Neuronal stem cell (in vitro differentiated cells): ENCODE measurements around the gene DUSP22.

Experiments used
- DNase-seq: peaks from one replicate; pipeline ENCODE4 v3.0.0-alpha.2; 2013; ENCODE audit warnings: low spot score
- H2AFZ ChIP-seq: one replicate; pipeline ENCODE4 v1.6.1; 2013; ENCODE audit warnings: mild to moderate bottlenecking, low read length, inconsistent platforms
- H2AK5ac ChIP-seq: 2 replicates; pipeline ENCODE4 v1.6.1; 2013; ENCODE audit warnings: low read depth, mild to moderate bottlenecking, inconsistent platforms, low read length, moderate library complexity, mixed read lengths
- H2BK120ac ChIP-seq: 2 replicates; pipeline ENCODE4 v1.6.1; 2013; ENCODE audit warnings: low read depth, mild to moderate bottlenecking, inconsistent platforms, low read length, moderate library complexity, mixed read lengths
- H2BK12ac ChIP-seq: one replicate; pipeline ENCODE4 v1.6.1; 2013; ENCODE audit warnings: low read length, inconsistent platforms
- H2BK15ac ChIP-seq: 2 replicates; pipeline ENCODE4 v1.6.1; 2013; ENCODE audit warnings: mild to moderate bottlenecking, low read length, inconsistent platforms, mixed read lengths
- H2BK5ac ChIP-seq: one replicate; pipeline ENCODE4 v1.6.1; 2013; ENCODE audit warnings: inconsistent platforms, mild to moderate bottlenecking, low read length, moderate library complexity
- H3K14ac ChIP-seq: one replicate; pipeline ENCODE4 v1.6.1; 2013; ENCODE audit warnings: low read length, inconsistent platforms
- H3K18ac ChIP-seq: 2 replicates; pipeline ENCODE4 v1.6.1; 2013; ENCODE audit warnings: low read length, inconsistent platforms
- H3K23ac ChIP-seq: 2 replicates; pipeline ENCODE4 v1.6.1; 2013; ENCODE audit warnings: low read depth, mild to moderate bottlenecking, mixed read lengths, low read length, inconsistent platforms; ENCODE audit not compliant: poor library complexity
- H3K27ac ChIP-seq: replicated peaks from 3 replicates; pipeline ENCODE4 v1.5.1; 2013; ENCODE audit warnings: low read length, inconsistent platforms
- H3K27me3 ChIP-seq, 3 experiments: 2 replicates each; pipeline ENCODE4 v1.6.1; 2013; ENCODE audit warnings: low read length in 3 of 3, mild to moderate bottlenecking in 2 of 3, inconsistent platforms in 1 of 3, low read depth in 1 of 3, mixed read lengths in 1 of 3, moderate library complexity in 1 of 3; ENCODE audit not compliant: control insufficient read depth in 3 of 3, insufficient read depth in 3 of 3
- H3K36me3 ChIP-seq, 2 donors: replicated peaks in 1 of 2; 2 replicates each; pipeline ENCODE4 v1.6.1; 2013; ENCODE audit warnings: low read length in 2 of 2; ENCODE audit not compliant: control insufficient read depth in 2 of 2, insufficient read depth in 2 of 2
- H3K4ac ChIP-seq: 2 replicates; pipeline ENCODE4 v1.6.1; 2013; ENCODE audit warnings: inconsistent platforms, mild to moderate bottlenecking, low read length, moderate library complexity
- H3K4me1 ChIP-seq, 2 donors: 1 replicate in 1 of 2; 2 replicates in 1 of 2; pipeline ENCODE4 v1.6.1; 2013; ENCODE audit warnings: low read length in 2 of 2, low read depth in 1 of 2; ENCODE audit not compliant: control insufficient read depth in 2 of 2, insufficient read depth in 1 of 2
- H3K4me2 ChIP-seq: one replicate; pipeline ENCODE4 v1.6.1; 2013; ENCODE audit warnings: mild to moderate bottlenecking, low read length, inconsistent platforms; ENCODE audit not compliant: insufficient read depth, poor library complexity, severe bottlenecking
- H3K4me3 ChIP-seq, 2 donors: 2 replicates each; pipeline ENCODE4 v1.5.1; 2013; ENCODE audit warnings: low read length in 2 of 2, mild to moderate bottlenecking in 2 of 2, inconsistent platforms in 1 of 2, moderate library complexity in 1 of 2
- H3K79me1 ChIP-seq: one replicate; pipeline ENCODE4 v1.6.1; 2013; ENCODE audit warnings: low read depth, mild to moderate bottlenecking, inconsistent platforms, low read length, moderate library complexity
- H3K9ac ChIP-seq: one replicate; pipeline ENCODE4 v1.6.1; 2013; ENCODE audit warnings: mild to moderate bottlenecking, low read depth, low read length, inconsistent platforms; ENCODE audit not compliant: poor library complexity
- H3K9me3 ChIP-seq, 2 donors: replicated peaks in 1 of 2; 2 replicates each; pipeline versions ENCODE3 to v1.6.1; 2013; ENCODE audit warnings: low read length in 2 of 2, mild to moderate bottlenecking in 2 of 2, inconsistent platforms in 1 of 2, low read depth in 1 of 2, mixed read lengths in 1 of 2, moderate library complexity in 1 of 2; ENCODE audit not compliant: control insufficient read depth in 2 of 2, insufficient read depth in 1 of 2
- H4K8ac ChIP-seq: one replicate; pipeline ENCODE4 v1.6.1; 2013; ENCODE audit warnings: low read depth, mild to moderate bottlenecking, inconsistent platforms, low read length, moderate library complexity
- H4K91ac ChIP-seq: one replicate; pipeline ENCODE4 v1.6.1; 2013; ENCODE audit warnings: low read length, low read depth, mild to moderate bottlenecking, inconsistent platforms; ENCODE audit not compliant: poor library complexity
- WGBS, 2 donors: extraction: QIAGEN DNeasy Blood & Tissue Kit; methylation state at CpG; one replicate each; pipeline ENCODE4 v1.1.7; 2013; ENCODE audit warnings: missing lambda C conversion rate in 2 of 2, mixed read lengths in 1 of 2; ENCODE audit not compliant: insufficient read length in 2 of 2, insufficient replicate concordance in 1 of 2; ENCODE audit errors: extremely low coverage in 2 of 2; 5-methylcytosine and 5-hydroxymethylcytosine counted together

DUSP22 gene

DNA sequence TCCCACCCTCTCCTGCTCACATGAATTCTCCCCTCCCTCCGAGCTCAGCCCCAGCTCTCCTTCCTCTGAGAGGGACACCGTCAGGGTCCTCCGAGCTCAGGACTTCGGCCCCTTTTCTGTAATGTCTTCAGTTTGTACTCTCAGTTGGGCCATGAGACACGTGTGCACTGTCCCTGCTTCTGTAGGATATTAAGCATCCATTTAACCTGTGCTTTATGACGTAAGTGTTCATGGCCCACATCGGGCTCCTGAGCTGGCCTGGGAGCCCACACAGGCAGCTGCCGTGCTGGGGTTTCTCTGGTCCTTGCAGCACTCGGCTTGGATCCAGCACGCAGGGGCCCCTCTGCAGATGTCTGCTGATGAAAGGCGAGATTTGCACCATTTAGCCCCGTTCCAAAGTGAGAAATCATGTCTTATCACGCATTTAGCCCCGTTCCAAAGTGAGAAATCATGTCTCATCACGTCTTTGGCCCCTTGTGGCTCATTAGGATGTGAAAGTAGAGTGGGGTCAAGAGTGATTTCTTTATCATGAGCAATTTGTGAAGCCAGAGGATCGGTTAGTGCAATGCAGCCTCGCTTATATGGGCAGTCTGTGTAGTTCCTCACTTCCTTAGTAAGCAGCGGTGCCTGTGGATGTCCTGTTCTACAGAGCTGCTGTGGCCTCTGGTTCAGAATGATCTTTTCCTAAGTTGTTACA is 25.3 kb downstream of the DUSP22 start:
- H3K18ac ChIP-seq = no peak overlapping the region
- no peak overlapping the region for H2AK5ac ChIP-seq
- H3K27ac ChIP-seq = no peak overlapping the region
- no peak overlapping the region for H4K91ac ChIP-seq
- H3K36me3 ChIP-seq = no peaks in the 10 kb centered on the region
- H3K4me3 ChIP-seq = no peak overlapping the region
- H3K23ac ChIP-seq = no peak overlapping the region
- H2BK120ac ChIP-seq = no peak overlapping the region
- no peak overlapping the region for H3K14ac ChIP-seq
- no peak for DNase-seq
- no peak overlapping the region for H2BK12ac ChIP-seq
- H2BK5ac ChIP-seq = no peak overlapping the region
- peaks cover 4% of the 10 kb centered on the region in 2 donors for H3K4me1 ChIP-seq
- no peak overlapping the region for H4K8ac ChIP-seq
- H3K9me3 ChIP-seq = peaks cover 0 to 49% of the 10 kb centered on the region in 2 donors
- H2AFZ ChIP-seq = no peak overlapping the region
- H2BK15ac ChIP-seq = no peak overlapping the region
- no peak overlapping the region for H3K4ac ChIP-seq
- H3K27me3 ChIP-seq = no peaks in the 10 kb centered on the region
- WGBS, 2 donors = no CpG with 5 or more reads among the region's 18 CpGs
- H3K9ac ChIP-seq = no peak overlapping the region
- H3K4me2 ChIP-seq = no peak overlapping the region
- H3K79me1 ChIP-seq = peaks cover 3% of the 10 kb centered on the region

DNA sequence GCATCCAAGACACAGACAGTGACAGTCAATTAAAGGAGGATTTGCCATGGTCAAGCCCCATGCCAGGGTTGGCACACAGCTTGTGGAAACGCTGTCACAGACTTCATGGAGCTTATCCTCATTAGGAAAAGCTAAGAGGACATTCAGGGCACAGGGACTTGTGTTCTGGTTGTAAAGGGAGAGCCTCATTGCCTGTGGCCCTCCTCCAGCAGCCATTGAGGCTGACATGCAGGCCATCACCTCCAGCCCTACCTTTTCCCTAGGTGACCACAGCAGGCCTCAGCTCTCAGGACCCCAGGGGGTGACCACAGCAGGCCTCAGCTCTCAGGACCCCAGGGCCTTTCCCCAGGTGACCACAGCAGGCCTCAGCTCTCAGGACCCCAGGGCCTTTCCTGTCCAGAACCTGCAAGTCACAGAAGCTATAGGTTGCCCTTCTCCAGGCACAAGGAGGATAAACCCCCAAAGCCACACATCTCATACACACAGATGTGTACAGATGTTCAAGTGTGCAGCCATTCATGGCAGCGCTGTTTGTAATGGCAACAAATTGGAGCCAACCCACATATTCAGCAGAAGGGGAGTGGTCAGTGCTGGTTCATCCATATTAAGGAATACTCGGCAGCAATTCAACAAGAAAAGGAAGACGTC is 26.1 kb downstream of the DUSP22 start:
- H3K9me3 ChIP-seq = peaks cover 0 to 49% of the 10 kb centered on the region in 2 donors
- no peak overlapping the region for H4K8ac ChIP-seq
- no peak overlapping the region for H2BK12ac ChIP-seq
- no peak overlapping the region for H3K23ac ChIP-seq
- no peak overlapping the region for H3K14ac ChIP-seq
- no peak overlapping the region for H2BK15ac ChIP-seq
- WGBS, 2 donors = no CpG with 5 or more reads among the region's 4 CpGs
- H3K79me1 ChIP-seq = peaks cover 3% of the 10 kb centered on the region
- H3K9ac ChIP-seq = no peak overlapping the region
- H2BK5ac ChIP-seq = no peak overlapping the region
- DNase-seq = no peak
- H4K91ac ChIP-seq = no peak overlapping the region
- H3K18ac ChIP-seq = no peak overlapping the region
- H3K4me2 ChIP-seq = no peak overlapping the region
- H3K4ac ChIP-seq = no peak overlapping the region
- H3K4me1 ChIP-seq = peaks cover 4% of the 10 kb centered on the region in 2 donors
- H2AK5ac ChIP-seq = no peak overlapping the region
- H3K27ac ChIP-seq = no peak overlapping the region
- H3K36me3 ChIP-seq = no peaks in the 10 kb centered on the region
- no peak overlapping the region for H2AFZ ChIP-seq
- no peaks in the 10 kb centered on the region for H3K27me3 ChIP-seq
- H2BK120ac ChIP-seq = no peak overlapping the region
- peak overlapping the region in 1 of 2 donors; percentile 39 for H3K4me3 ChIP-seq

DNA sequence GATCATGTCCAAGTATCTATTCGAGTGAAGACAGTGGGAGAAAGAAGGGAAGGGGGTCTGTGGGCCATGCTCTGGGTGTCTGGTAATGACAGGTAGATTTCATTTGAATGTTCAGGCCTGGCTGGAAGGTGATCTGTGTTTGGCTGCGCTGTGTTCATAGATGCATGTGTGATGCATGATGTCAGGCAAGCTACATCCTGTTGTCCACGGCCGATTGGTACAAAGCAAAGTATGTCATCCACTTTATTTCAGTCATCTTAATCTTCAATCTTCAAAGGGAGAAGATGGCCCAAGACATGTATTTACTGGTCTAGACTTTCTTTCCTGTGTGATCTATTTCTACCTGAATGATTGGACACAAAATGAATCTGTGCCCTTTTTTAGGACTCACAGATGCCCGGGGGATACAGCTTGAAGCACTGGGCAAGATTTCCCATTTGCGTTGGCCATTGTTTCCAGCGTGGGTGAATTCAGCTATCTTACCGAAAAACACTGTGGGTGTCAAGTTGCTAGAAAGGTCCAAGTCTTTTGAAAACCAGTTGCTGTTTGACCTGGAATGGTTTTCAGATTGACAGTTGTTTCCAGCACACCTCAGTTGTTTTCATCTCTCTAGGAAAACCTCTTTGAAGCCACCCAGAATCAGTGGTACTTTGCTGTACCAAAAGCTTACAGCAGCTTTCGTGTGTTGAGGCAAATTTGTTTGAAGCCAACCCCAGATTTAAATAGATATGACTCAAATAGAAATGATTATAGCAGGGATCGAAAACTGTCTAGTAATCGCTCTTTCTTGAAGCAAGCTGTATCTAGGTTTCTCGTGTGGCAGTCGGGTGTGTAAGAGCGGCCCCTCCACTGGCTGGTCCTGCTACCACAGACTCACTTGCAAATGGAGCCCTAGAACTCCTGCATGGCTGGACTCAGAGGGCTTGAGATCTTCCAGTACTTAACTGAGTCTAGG is 27.2 kb downstream of the DUSP22 start:
- Histone ChIP-seq H3K23ac (no peak overlapping the region), H3K4me3 (no peak overlapping the region), H3K9ac (no peak overlapping the region), H2BK5ac (no peak overlapping the region), H2BK12ac (no peak overlapping the region), H3K36me3 (no peaks in the 10 kb centered on the region), H2AK5ac (no peak overlapping the region), H3K9me3 (peaks cover 0 to 50% of the 10 kb centered on the region in 2 donors), H3K4me1 (peaks cover under 1 to 5% of the 10 kb centered on the region in 2 donors), H2AFZ (no peak overlapping the region), H3K14ac (no peak overlapping the region), H2BK15ac (no peak overlapping the region), H3K4me2 (no peak overlapping the region), H3K27ac (no peak overlapping the region), H3K4ac (no peak overlapping the region), H3K27me3 (no peaks in the 10 kb centered on the region), H3K18ac (no peak overlapping the region), H4K91ac (no peak overlapping the region), H4K8ac (no peak overlapping the region), H3K79me1 (peaks cover 3% of the 10 kb centered on the region), H2BK120ac (no peak overlapping the region)
- no CpG with 5 or more reads among the region's 14 CpGs for WGBS, 2 donors
- no peak for DNase-seq
